HEK293 (cell line): ENCODE results near the gene MACROD1.
A peak's percentile ranks its signal among the peaks of the same experiment; 100 is the strongest.

Source experiments
- CTCF ChIA-PET: fragments of 350-600 bp; formaldehyde crosslinking; extraction: SDS; loops from one replicate; lab custom pipeline; 2021; ENCODE audit warnings: antibody characterized with exemption; lab: Yijun Ruan, JAX
- POLR2A ChIA-PET: fragments of 300-600 bp; formaldehyde crosslinking; extraction: SDS; loops from one replicate; lab custom pipeline; 2020; ENCODE audit warnings: antibody characterized with exemption, inconsistent platforms; lab: Yijun Ruan, JAX
- H3K27ac ChIP-seq: fragments of 200-500 bp; sonication (Bioruptor generic); 2 replicates; pipeline ENCODE4 v1.5.1; 2014; ENCODE audit warnings: low read depth, low read length, control low read depth, inconsistent platforms; ENCODE audit errors: extremely low read depth
- H3K36me3 ChIP-seq, 2 experiments: fragments of 200-500 bp in 1 of 2; sonication (Bioruptor generic) in 1 of 2; 1 replicate in 1 of 2; 2 replicates in 1 of 2; pipeline ENCODE4 v1.5.1; 2014 to 2017; ENCODE audit warnings: inconsistent platforms in 2 of 2, low read length in 2 of 2; ENCODE audit not compliant: control insufficient read depth in 2 of 2, insufficient read depth in 1 of 2
- H3K4me1 ChIP-seq: fragments of 200-500 bp; sonication (Bioruptor generic); 2 replicates; pipeline ENCODE4 v1.5.1; 2014; ENCODE audit warnings: mild to moderate bottlenecking, low read length, inconsistent platforms; ENCODE audit not compliant: control insufficient read depth, insufficient read depth
- H3K4me3 ChIP-seq: 2 replicates; pipeline ENCODE4 v1.5.1; 2011; ENCODE audit warnings: low read depth, mild to moderate bottlenecking, control low read depth, low read length, moderate library complexity
- H3K9me3 ChIP-seq: fragments of 200-500 bp; sonication (Bioruptor generic); 2 replicates; pipeline ENCODE4 v1.5.1; 2014; ENCODE audit warnings: low read depth, low read length, inconsistent platforms; ENCODE audit not compliant: control insufficient read depth, insufficient read depth
- HOXA7 ChIP-seq: sonication (generic); formaldehyde crosslinking; IDR thresholded peaks from 2 replicates; pipeline ENCODE4 v1.8.1; 2022; ENCODE audit warnings: missing genetic modification reagents, borderline replicate concordance
- SCRT2 ChIP-seq: fragments of 450-650 bp; formaldehyde crosslinking; IDR thresholded peaks from 2 replicates; pipeline ENCODE4 v1.5.1; 2016; ENCODE audit warnings: missing biosample characterization, missing genetic modification characterization
- TRIM28 ChIP-seq: IDR thresholded peaks from 2 replicates; pipeline ENCODE4 v1.6.1; 2011; ENCODE audit warnings: low read length, control low read depth, borderline replicate concordance
- ZIC2 ChIP-seq: fragments of 450-650 bp; formaldehyde crosslinking; IDR thresholded peaks from 2 replicates; pipeline ENCODE4 v1.5.1; 2016; ENCODE audit warnings: missing biosample characterization, missing genetic modification characterization
- ZNF24 ChIP-seq: fragments of 450-650 bp; formaldehyde crosslinking; IDR thresholded peaks from 2 replicates; pipeline ENCODE4 v1.5.1; 2016; ENCODE audit warnings: missing biosample characterization, missing genetic modification characterization
- ZNF311 ChIP-seq: fragments of 450-650 bp; formaldehyde crosslinking; IDR thresholded peaks from 2 replicates; pipeline ENCODE4 v1.5.1; 2017; ENCODE audit warnings: missing biosample characterization, missing genetic modification characterization, borderline replicate concordance
- ZNF596 ChIP-seq: fragments of 450-650 bp; IDR thresholded peaks from 2 replicates; pipeline ENCODE4 v1.5.0; 2018; ENCODE audit warnings: missing biosample characterization, mild to moderate bottlenecking, missing genetic modification characterization, moderate library complexity
- TF ChIP-seq, protein P1 (sequence below): fragments of 450-650 bp; formaldehyde crosslinking; IDR thresholded peaks from 2 replicates; pipeline ENCODE4 v1.5.1; 2016; ENCODE audit warnings: missing biosample characterization, missing genetic modification characterization
- TF ChIP-seq, protein P2 (sequence below): fragments of 450-650 bp; IDR thresholded peaks from 2 replicates; pipeline ENCODE4 v1.5.1; 2018; ENCODE audit warnings: missing biosample characterization, mild to moderate bottlenecking, missing genetic modification characterization
- TF ChIP-seq, protein P3 (sequence below): fragments of 450-650 bp; formaldehyde crosslinking; IDR thresholded peaks from 2 replicates; pipeline ENCODE4 v1.5.1; 2016; ENCODE audit warnings: missing biosample characterization, missing genetic modification characterization
- TF ChIP-seq, protein P4 (sequence below): fragments of 450-650 bp; formaldehyde crosslinking; IDR thresholded peaks from 2 replicates; pipeline ENCODE4 v1.5.1; 2016; ENCODE audit warnings: missing biosample characterization, missing genetic modification characterization
- TF ChIP-seq, protein P5 (sequence below): fragments of 450-650 bp; formaldehyde crosslinking; IDR thresholded peaks from 2 replicates; pipeline ENCODE4 v1.5.1; 2016; ENCODE audit warnings: missing biosample characterization, missing genetic modification characterization

The MACROD1 gene

DNA sequence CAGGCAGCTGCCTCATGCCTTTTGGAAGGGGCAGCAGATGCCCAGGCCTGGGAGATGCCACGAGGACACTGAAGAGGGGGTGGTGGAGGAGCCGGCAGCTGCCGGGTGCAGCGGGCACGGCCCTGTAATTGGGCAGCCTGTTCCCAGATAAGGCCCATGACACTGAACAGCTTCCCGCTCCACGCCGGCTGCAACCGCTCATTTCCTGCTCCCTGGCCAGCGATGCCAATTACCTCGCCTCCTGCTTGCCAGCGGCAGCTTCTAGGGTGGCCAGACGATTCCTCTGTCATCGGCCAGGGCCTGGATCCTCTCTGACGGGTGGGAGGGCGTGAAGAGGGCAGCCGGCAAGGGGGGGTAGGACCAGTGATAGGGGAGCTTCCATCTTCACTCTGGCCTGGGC, 107.4 kb downstream of the MACROD1 start:
- Histone ChIP-seq H3K4me1 (no peaks in the 10 kb centered on the region), H3K9me3 (no peaks in the 10 kb centered on the region), H3K36me3 (no peaks in the 10 kb centered on the region), H3K4me3 (no peak overlapping the region), H3K27ac (no peak overlapping the region)
- CTCF ChIA-PET = interaction anchor here (0.7 kb wide), 1 partner anchor 10 kb away, joined by 3 read pairs; no protein-coding TSS in a partner anchor
- POLR2A ChIA-PET = no interaction called here
- TF ChIP-seq ZNF596 (tag by site-specific recombination) = no peak
- TF ChIP-seq, protein P1, sequence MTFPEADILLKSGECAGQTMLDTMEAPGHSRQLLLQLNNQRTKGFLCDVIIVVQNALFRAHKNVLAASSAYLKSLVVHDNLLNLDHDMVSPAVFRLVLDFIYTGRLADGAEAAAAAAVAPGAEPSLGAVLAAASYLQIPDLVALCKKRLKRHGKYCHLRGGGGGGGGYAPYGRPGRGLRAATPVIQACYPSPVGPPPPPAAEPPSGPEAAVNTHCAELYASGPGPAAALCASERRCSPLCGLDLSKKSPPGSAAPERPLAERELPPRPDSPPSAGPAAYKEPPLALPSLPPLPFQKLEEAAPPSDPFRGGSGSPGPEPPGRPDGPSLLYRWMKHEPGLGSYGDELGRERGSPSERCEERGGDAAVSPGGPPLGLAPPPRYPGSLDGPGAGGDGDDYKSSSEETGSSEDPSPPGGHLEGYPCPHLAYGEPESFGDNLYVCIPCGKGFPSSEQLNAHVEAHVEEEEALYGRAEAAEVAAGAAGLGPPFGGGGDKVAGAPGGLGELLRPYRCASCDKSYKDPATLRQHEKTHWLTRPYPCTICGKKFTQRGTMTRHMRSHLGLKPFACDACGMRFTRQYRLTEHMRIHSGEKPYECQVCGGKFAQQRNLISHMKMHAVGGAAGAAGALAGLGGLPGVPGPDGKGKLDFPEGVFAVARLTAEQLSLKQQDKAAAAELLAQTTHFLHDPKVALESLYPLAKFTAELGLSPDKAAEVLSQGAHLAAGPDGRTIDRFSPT (tag by site-specific recombination) = 0 out of 2 replicates have a peak, but pooled peaks have one; percentile 22

DNA sequence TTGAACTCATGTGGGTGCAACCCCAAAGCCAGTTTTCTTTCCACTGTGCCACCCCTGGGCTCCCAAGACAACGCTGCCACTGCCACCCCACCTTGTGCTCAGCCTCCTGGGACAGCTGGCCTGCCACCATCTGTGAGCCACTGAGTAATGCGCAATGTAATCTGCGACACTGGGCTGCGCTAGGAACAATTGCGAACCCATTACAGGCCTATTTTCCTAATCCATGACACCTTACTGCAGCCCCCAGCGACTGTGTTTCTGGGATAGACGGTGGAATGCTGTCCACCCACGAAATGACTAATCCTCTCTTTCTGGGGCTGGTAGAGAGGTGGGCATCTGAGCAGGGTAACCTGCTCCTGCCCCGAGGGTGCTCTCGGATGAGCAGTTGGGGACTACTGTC, 108.0 kb downstream of the MACROD1 start:
- Histone ChIP-seq H3K4me1 (no peaks in the 10 kb centered on the region), H3K9me3 (no peaks in the 10 kb centered on the region), H3K4me3 (no peak overlapping the region), H3K27ac (no peak overlapping the region), H3K36me3 (no peaks in the 10 kb centered on the region)
- 0 out of 2 replicates have a peak, but pooled peaks have one; percentile 2 for TF ChIP-seq SCRT2 (tag by site-specific recombination)
- TF ChIP-seq TRIM28 = no peak
- POLR2A ChIA-PET = no interaction called here
- CTCF ChIA-PET = no interaction called here

DNA sequence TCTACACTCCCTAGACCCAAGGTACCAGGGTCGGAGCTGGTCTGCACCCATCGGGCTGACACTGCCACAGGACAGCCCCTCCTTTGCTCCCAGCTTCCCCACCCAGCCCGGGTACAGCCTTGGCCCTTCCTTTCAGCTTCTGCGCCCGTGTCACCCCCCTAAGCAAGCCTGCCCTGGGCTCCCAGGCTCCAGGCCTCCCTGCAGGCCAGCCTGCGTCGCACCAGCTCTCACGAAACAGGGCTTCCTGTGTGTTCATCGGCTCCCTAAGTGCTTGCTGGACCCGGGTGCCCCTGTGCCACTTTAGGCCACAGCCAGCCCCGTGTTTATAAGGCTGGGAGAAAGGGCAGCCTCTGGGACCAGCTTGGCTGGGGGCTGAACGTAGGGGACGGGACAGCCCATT, 109.1 kb downstream of the MACROD1 start:
- Histone ChIP-seq H3K36me3 (no peaks in the 10 kb centered on the region), H3K27ac (no peak overlapping the region), H3K4me1 (no peaks in the 10 kb centered on the region), H3K9me3 (no peaks in the 10 kb centered on the region), H3K4me3 (no peak overlapping the region)
- POLR2A ChIA-PET = no interaction called here
- TF ChIP-seq, protein P2, sequence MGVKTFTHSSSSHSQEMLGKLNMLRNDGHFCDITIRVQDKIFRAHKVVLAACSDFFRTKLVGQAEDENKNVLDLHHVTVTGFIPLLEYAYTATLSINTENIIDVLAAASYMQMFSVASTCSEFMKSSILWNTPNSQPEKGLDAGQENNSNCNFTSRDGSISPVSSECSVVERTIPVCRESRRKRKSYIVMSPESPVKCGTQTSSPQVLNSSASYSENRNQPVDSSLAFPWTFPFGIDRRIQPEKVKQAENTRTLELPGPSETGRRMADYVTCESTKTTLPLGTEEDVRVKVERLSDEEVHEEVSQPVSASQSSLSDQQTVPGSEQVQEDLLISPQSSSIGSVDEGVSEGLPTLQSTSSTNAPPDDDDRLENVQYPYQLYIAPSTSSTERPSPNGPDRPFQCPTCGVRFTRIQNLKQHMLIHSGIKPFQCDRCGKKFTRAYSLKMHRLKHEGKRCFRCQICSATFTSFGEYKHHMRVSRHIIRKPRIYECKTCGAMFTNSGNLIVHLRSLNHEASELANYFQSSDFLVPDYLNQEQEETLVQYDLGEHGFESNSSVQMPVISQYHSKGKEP = no peak
- TF ChIP-seq, protein P3, sequence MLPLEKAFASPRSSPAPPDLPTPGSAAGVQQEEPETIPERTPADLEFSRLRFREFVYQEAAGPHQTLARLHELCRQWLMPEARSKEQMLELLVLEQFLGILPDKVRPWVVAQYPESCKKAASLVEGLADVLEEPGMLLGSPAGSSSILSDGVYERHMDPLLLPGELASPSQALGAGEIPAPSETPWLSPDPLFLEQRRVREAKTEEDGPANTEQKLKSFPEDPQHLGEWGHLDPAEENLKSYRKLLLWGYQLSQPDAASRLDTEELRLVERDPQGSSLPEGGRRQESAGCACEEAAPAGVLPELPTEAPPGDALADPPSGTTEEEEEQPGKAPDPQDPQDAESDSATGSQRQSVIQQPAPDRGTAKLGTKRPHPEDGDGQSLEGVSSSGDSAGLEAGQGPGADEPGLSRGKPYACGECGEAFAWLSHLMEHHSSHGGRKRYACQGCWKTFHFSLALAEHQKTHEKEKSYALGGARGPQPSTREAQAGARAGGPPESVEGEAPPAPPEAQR (tag by site-specific recombination) = no peak
- TF ChIP-seq HOXA7 (no peak), ZNF311 (tag by site-specific recombination) (no peak), ZNF24 (tag by site-specific recombination) (no peak), ZIC2 (tag by site-specific recombination) (no peak)
- TF ChIP-seq, protein P4, sequence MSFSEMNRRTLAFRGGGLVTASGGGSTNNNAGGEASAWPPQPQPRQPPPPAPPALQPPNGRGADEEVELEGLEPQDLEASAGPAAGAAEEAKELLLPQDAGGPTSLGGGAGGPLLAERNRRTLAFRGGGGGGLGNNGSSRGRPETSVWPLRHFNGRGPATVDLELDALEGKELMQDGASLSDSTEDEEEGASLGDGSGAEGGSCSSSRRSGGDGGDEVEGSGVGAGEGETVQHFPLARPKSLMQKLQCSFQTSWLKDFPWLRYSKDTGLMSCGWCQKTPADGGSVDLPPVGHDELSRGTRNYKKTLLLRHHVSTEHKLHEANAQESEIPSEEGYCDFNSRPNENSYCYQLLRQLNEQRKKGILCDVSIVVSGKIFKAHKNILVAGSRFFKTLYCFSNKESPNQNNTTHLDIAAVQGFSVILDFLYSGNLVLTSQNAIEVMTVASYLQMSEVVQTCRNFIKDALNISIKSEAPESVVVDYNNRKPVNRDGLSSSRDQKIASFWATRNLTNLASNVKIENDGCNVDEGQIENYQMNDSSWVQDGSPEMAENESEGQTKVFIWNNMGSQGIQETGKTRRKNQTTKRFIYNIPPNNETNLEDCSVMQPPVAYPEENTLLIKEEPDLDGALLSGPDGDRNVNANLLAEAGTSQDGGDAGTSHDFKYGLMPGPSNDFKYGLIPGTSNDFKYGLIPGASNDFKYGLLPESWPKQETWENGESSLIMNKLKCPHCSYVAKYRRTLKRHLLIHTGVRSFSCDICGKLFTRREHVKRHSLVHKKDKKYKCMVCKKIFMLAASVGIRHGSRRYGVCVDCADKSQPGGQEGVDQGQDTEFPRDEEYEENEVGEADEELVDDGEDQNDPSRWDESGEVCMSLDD (tag by site-specific recombination) = no peak
- TF ChIP-seq, protein P5, sequence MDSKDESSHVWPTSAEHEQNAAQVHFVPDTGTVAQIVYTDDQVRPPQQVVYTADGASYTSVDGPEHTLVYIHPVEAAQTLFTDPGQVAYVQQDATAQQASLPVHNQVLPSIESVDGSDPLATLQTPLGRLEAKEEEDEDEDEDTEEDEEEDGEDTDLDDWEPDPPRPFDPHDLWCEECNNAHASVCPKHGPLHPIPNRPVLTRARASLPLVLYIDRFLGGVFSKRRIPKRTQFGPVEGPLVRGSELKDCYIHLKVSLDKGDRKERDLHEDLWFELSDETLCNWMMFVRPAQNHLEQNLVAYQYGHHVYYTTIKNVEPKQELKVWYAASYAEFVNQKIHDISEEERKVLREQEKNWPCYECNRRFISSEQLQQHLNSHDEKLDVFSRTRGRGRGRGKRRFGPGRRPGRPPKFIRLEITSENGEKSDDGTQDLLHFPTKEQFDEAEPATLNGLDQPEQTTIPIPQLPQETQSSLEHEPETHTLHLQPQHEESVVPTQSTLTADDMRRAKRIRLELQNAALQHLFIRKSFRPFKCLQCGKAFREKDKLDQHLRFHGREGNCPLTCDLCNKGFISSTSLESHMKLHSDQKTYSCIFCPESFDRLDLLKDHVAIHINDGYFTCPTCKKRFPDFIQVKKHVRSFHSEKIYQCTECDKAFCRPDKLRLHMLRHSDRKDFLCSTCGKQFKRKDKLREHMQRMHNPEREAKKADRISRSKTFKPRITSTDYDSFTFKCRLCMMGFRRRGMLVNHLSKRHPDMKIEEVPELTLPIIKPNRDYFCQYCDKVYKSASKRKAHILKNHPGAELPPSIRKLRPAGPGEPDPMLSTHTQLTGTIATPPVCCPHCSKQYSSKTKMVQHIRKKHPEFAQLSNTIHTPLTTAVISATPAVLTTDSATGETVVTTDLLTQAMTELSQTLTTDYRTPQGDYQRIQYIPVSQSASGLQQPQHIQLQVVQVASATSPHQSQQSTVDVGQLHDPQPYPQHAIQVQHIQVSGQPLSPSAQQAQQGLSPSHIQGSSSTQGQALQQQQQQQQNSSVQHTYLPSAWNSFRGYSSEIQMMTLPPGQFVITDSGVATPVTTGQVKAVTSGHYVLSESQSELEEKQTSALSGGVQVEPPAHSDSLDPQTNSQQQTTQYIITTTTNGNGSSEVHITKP (tag by site-specific recombination) = no peak
- CTCF ChIA-PET = no interaction called here
